IMR-90 (cell line): Measurements from ENCODE around the gene IL1A. TPM values are rescaled to one million over a fixed set of nuclear protein-coding genes. Genes with fewer than 3 reads are reported as not detected.

Source experiments
- ATAC-seq: fragments of 200-7000 bp; cut with Tn5 transposase; 2 replicates; pipeline ENCODE4 v1.9.1; 2020; ENCODE audit warnings: low read depth, mild to moderate bottlenecking, moderate library complexity
- BruUV-seq: library from RNA; stranded (reverse); fragments of 400-500 nt; replicated peaks from 2 replicates; lab custom pipeline; 2021; lab: Mats Ljungman, UMichigan
- CTCF ChIA-PET: fragments of 300-600 bp; formaldehyde crosslinking; extraction: SDS; loops from one replicate; lab custom pipeline; 2021; ENCODE audit warnings: antibody characterized with exemption; lab: Yijun Ruan, JAX
- POLR2A ChIA-PET: fragments of 300-600 bp; sonication (Branson Sonifier 250); formaldehyde crosslinking; loops from one replicate; lab custom pipeline; 2022; ENCODE audit warnings: antibody characterized with exemption; ENCODE audit not compliant: unreplicated experiment; lab: Charles Lee
- DNase-seq: peaks from one replicate; pipeline ENCODE4 v3.0.0; 2013
- H2AFZ ChIP-seq: replicated peaks from 2 replicates; pipeline ENCODE3; 2013; ENCODE audit warnings: low read length, mild to moderate bottlenecking; ENCODE audit not compliant: poor library complexity
- H2AK5ac ChIP-seq: 2 replicates; pipeline ENCODE4 v1.6.1; 2013; ENCODE audit warnings: low read depth, low read length, inconsistent platforms
- H2AK9ac ChIP-seq: replicated peaks from 2 replicates; pipeline ENCODE3; 2013; ENCODE audit warnings: mild to moderate bottlenecking, low read depth, low read length, moderate library complexity; ENCODE audit not compliant: poor library complexity
- H2BK120ac ChIP-seq: 2 replicates; pipeline ENCODE4 v1.6.1; 2013; ENCODE audit warnings: low read depth, low read length, inconsistent platforms
- H2BK15ac ChIP-seq: 3 replicates; pipeline ENCODE4 v1.6.1; 2013; ENCODE audit warnings: low read depth, low read length, inconsistent platforms
- H2BK20ac ChIP-seq: 2 replicates; pipeline ENCODE4 v1.6.1; 2013; ENCODE audit warnings: low read depth, mild to moderate bottlenecking, inconsistent platforms, low read length, moderate library complexity
- H2BK5ac ChIP-seq: 2 replicates; pipeline ENCODE4 v1.6.1; 2013; ENCODE audit warnings: mild to moderate bottlenecking, low read depth, low read length, inconsistent platforms; ENCODE audit not compliant: poor library complexity, severe bottlenecking
- H3K14ac ChIP-seq: replicated peaks from 2 replicates; pipeline ENCODE4 v1.6.1; 2013; ENCODE audit warnings: low read depth, low read length, inconsistent platforms
- H3K18ac ChIP-seq: 2 replicates; pipeline ENCODE4 v1.6.1; 2013; ENCODE audit warnings: low read depth, low read length, control low read depth
- H3K23ac ChIP-seq: 2 replicates; pipeline ENCODE4 v1.6.1; 2013; ENCODE audit warnings: low read depth, low read length, inconsistent platforms
- H3K27ac ChIP-seq: 2 replicates; pipeline ENCODE4 v1.5.1; 2013; ENCODE audit warnings: mild to moderate bottlenecking, control low read depth, low read length; ENCODE audit not compliant: insufficient read depth
- H3K27me3 ChIP-seq: 2 replicates; pipeline ENCODE4 v1.6.1; 2013; ENCODE audit warnings: low read length; ENCODE audit not compliant: control insufficient read depth, insufficient read depth
- H3K36me3 ChIP-seq: 2 replicates; pipeline ENCODE4 v1.6.1; 2013; ENCODE audit warnings: low read length, mixed read lengths; ENCODE audit not compliant: control insufficient read depth, insufficient read depth
- H3K4ac ChIP-seq: 2 replicates; pipeline ENCODE4 v1.6.1; 2013; ENCODE audit warnings: low read depth, low read length, inconsistent platforms
- H3K4me1 ChIP-seq: 2 replicates; pipeline ENCODE4 v1.6.1; 2013; ENCODE audit warnings: low read length, mixed read lengths; ENCODE audit not compliant: control insufficient read depth, insufficient read depth
- H3K4me2 ChIP-seq: 2 replicates; pipeline ENCODE4 v1.6.1; 2013; ENCODE audit warnings: low read depth, mild to moderate bottlenecking, control low read depth, low read length, moderate library complexity
- H3K4me3 ChIP-seq: 2 replicates; pipeline ENCODE4 v1.5.1; 2013; ENCODE audit warnings: low read depth, mild to moderate bottlenecking, control low read depth, low read length, moderate library complexity; ENCODE audit not compliant: insufficient read depth
- H3K56ac ChIP-seq: 2 replicates; pipeline ENCODE4 v1.6.1; 2013; ENCODE audit warnings: low read length, inconsistent platforms; ENCODE audit not compliant: insufficient read depth; ENCODE audit errors: extremely low read depth
- H3K79me1 ChIP-seq, 2 experiments: 2 replicates each; pipeline ENCODE4 v1.6.1; 2013; ENCODE audit warnings: low read length in 2 of 2, inconsistent platforms in 1 of 2, low read depth in 1 of 2
- H3K9ac ChIP-seq: 2 replicates; pipeline ENCODE4 v1.6.1; 2013; ENCODE audit warnings: low read depth, low read length, control low read depth
- H3K9me1 ChIP-seq: 2 replicates; pipeline ENCODE4 v1.6.1; 2013; ENCODE audit warnings: low read length, inconsistent platforms; ENCODE audit not compliant: insufficient read depth
- H3K9me3 ChIP-seq: 2 replicates; pipeline ENCODE4 v1.6.1; 2013; ENCODE audit warnings: low read length; ENCODE audit not compliant: control insufficient read depth, insufficient read depth
- H4K20me1 ChIP-seq: 2 replicates; pipeline ENCODE4 v1.6.1; 2013; ENCODE audit warnings: low read length, inconsistent platforms; ENCODE audit not compliant: insufficient read depth
- H4K5ac ChIP-seq: 2 replicates; pipeline ENCODE4 v1.6.1; 2013; ENCODE audit warnings: mild to moderate bottlenecking, low read depth, low read length, control low read depth
- H4K8ac ChIP-seq, 2 experiments: 2 replicates each; pipeline ENCODE4 v1.6.1; 2013; ENCODE audit warnings: low read depth in 2 of 2, low read length in 2 of 2, control low read depth in 1 of 2, inconsistent platforms in 1 of 2
- H4K91ac ChIP-seq: 2 replicates; pipeline ENCODE4 v1.6.1; 2013; ENCODE audit warnings: low read depth, low read length, inconsistent platforms; ENCODE audit not compliant: insufficient read depth
- CEBPB ChIP-seq: IDR thresholded peaks from 2 replicates; pipeline ENCODE4 v1.6.1; 2012; ENCODE audit warnings: low read depth, low read length, improper control_type of control experiment
- CHD1 ChIP-seq: IDR thresholded peaks from 2 replicates; pipeline ENCODE4 v1.6.1; 2012; ENCODE audit warnings: low read depth, low read length, improper control_type of control experiment
- FOS ChIP-seq: fragments of 150-350 bp; IDR thresholded peaks from 2 replicates; pipeline ENCODE4 v1.6.1; 2016; ENCODE audit warnings: low read depth, low read length
- MAFK ChIP-seq: IDR thresholded peaks from 2 replicates; pipeline ENCODE4 v1.6.1; 2012; ENCODE audit warnings: low read depth, low read length, improper control_type of control experiment
- MXI1 ChIP-seq: IDR thresholded peaks from 2 replicates; pipeline ENCODE4 v1.6.1; 2012; ENCODE audit warnings: low read depth, mild to moderate bottlenecking, low read length, moderate library complexity, borderline replicate concordance
- NFE2L2 ChIP-seq: fragments of 150-350 bp; IDR thresholded peaks from 2 replicates; pipeline ENCODE4 v1.6.1; 2016; ENCODE audit warnings: low read depth, mild to moderate bottlenecking, low read length
- POLR2A ChIP-seq: IDR thresholded peaks from 2 replicates; pipeline ENCODE4 v1.6.1; 2012; ENCODE audit warnings: mild to moderate bottlenecking, low read depth, low read length
- RCOR1 ChIP-seq: IDR thresholded peaks from 2 replicates; pipeline ENCODE4 v1.6.1; 2012; ENCODE audit warnings: mild to moderate bottlenecking, low read length, improper control_type of control experiment; ENCODE audit not compliant: insufficient replicate concordance
- RFX5 ChIP-seq: IDR thresholded peaks from 2 replicates; pipeline ENCODE4 v1.8.0; 2012; ENCODE audit warnings: low read depth, mild to moderate bottlenecking, low read length, moderate library complexity
- SMC3 ChIP-seq: fragments of 150-350 bp; IDR thresholded peaks from 2 replicates; pipeline ENCODE4 v1.6.1; 2016; ENCODE audit warnings: low read depth, mild to moderate bottlenecking, antibody characterized with exemption, low read length, moderate library complexity
- USF2 ChIP-seq: fragments of 150-350 bp; IDR thresholded peaks from 2 replicates; pipeline ENCODE4 v1.6.1; 2017; ENCODE audit warnings: mild to moderate bottlenecking, antibody characterized with exemption, low read length, low read depth
- dilution Hi-C: fragments of 300-500 bp; cut with HindIII; formaldehyde crosslinking; loops from one replicate; pipeline ENCODE4 v1.14.3; 2018; ENCODE audit warnings: low sequenced_read_pairs; ENCODE audit not compliant: unreplicated experiment
- in situ Hi-C: fragments of 300-500 bp; cut with MboI; formaldehyde crosslinking; loops from 3 replicates; pipeline ENCODE4 v1.14.3; 2019; ENCODE audit warnings: low sequenced_read_pairs, inconsistent platforms, mixed read lengths
- intact Hi-C: fragments of 100-400 bp; cut with micrococcal nuclease; formaldehyde crosslinking; loops from 2 replicates; pipeline ENCODE4 v1.10.0; 2022
- polyA plus RNA-seq, 3 experiments: library from polyadenylated mRNA; depleted of rRNA; stranded (reverse); fragments of >200 nt; gene quantifications; 2 replicates each; pipeline ENCODE4 v1.2.3, GENCODE V29; 2012; ENCODE audit warnings: low replicate concordance in 1 of 3
- total RNA-seq: library from RNA; depleted of rRNA; stranded (reverse); fragments of >200 nt; gene quantifications from 2 replicates; pipeline ENCODE4 v1.2.3, GENCODE V29; 2012
- TF ChIP-seq, protein P1 (sequence below): fragments of 150-350 bp; IDR thresholded peaks from 2 replicates; pipeline ENCODE4 v1.6.1; 2016; ENCODE audit warnings: low read depth, mild to moderate bottlenecking, low read length, moderate library complexity, borderline replicate concordance

IL1A gene
- total and polyA plus RNA-seq, 2 of the 4 experiments (the other 2 are of a cell fraction), result 0.48 to 1.1 TPM

DNA sequence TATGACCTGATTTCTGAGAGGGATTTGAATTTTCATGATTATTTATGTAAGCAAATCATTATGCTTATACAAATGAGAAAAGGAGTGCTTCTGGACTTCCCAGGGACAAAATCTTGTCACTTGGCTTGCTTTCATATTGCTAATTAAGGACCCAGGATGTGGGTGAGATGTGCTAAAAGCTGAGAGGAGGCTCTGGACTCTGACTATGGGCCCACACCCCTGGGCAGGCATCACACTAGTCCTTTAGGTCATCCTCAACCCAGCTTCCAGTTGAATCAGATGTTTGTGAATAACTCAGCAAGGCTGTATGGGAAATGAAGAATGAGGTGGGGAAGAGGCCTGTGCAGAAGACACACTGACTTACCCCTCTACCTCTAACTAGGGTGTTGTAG is 40.4 kb upstream of the IL1A start:
- Histone ChIP-seq H3K56ac (no peak overlapping the region), H3K9ac (no peak overlapping the region), H3K27ac (no peak overlapping the region), H3K14ac (no peak overlapping the region), H3K36me3 (no peaks in the 10 kb centered on the region), H3K4ac (no peak overlapping the region), H2AK9ac (no peak overlapping the region), H3K9me1 (no peaks in the 10 kb centered on the region; the same call in none of the 2 replicates), H2BK15ac (no peak overlapping the region), H2AK5ac (no peak overlapping the region), H4K20me1 (no peaks in the 10 kb centered on the region), H3K9me3 (0 out of 2 replicates have a peak, but pooled peaks cover 1% of the 10 kb centered on the region), H3K27me3 (no peaks in the 10 kb centered on the region), H3K4me3 (no peak overlapping the region), H2BK120ac (no peak overlapping the region), H3K4me1 (peaks cover 7% of the 10 kb centered on the region), H2BK5ac (peak overlapping the region; percentile 38), H3K4me2 (no peak overlapping the region), H3K18ac (no peak overlapping the region), H4K8ac (0 out of 4 replicates have a peak overlapping the region, but pooled peaks of 1 of the 2 experiments have one; percentile 29), H2AFZ (no peak overlapping the region), H3K79me1 (no peaks in the 10 kb centered on the region), H4K5ac (no peak overlapping the region; the same call in 1 of the 2 replicates), H3K23ac (no peak overlapping the region), H2BK20ac (no peak overlapping the region), H4K91ac (no peak overlapping the region)
- ChIA-PET POLR2A (no interaction called here), CTCF (no interaction called here)
- intact Hi-C loops, result no loop called here
- dilution Hi-C loops, result no loop called here
- no peak for ATAC-seq
- in situ Hi-C loops, result no loop called here
- DNase-seq, result no peak
- no peak for TF ChIP-seq RFX5
- no peak for TF ChIP-seq CEBPB
- TF ChIP-seq USF2, result no peak
- no peak for TF ChIP-seq NFE2L2
- no peak for TF ChIP-seq MXI1
- TF ChIP-seq MAFK, result no peak
- TF ChIP-seq, protein P1, sequence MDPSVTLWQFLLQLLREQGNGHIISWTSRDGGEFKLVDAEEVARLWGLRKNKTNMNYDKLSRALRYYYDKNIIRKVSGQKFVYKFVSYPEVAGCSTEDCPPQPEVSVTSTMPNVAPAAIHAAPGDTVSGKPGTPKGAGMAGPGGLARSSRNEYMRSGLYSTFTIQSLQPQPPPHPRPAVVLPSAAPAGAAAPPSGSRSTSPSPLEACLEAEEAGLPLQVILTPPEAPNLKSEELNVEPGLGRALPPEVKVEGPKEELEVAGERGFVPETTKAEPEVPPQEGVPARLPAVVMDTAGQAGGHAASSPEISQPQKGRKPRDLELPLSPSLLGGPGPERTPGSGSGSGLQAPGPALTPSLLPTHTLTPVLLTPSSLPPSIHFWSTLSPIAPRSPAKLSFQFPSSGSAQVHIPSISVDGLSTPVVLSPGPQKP, result no peak
- no peak for TF ChIP-seq POLR2A
- TF ChIP-seq FOS, result no peak
- TF ChIP-seq CHD1, result no peak
- TF ChIP-seq RCOR1, result no peak
- no peak for TF ChIP-seq SMC3
- BruUV-seq, result no TSS peak
